Heart left ventricle (tissue), 16 donors: ENCODE measurements around the gene PSKH1. TPM values are rescaled to one million over a fixed set of nuclear protein-coding genes. Genes with fewer than 3 reads are reported as not detected.

ENCODE experiments used
- ATAC-seq, 4 donors: fragments of 200-7000 bp; cut with Tn5 transposase; one replicate each; pipeline ENCODE4 v1.9.1; 2020 to 2022; ENCODE audit warnings: moderate library complexity in 4 of 4, mild to moderate bottlenecking in 3 of 4, moderate number of reproducible peaks in 1 of 4
- DNase-seq, 5 donors: peaks; one replicate each; pipeline ENCODE4 v3.0.0-alpha.2; 2020
- H3K27ac ChIP-seq, 12 donors: fragments of 200-600 bp; sonication (generic) in 4 of 12; one replicate each; pipeline versions ENCODE4 v1.5.0 to v1.8.0; 2016 to 2022; ENCODE audit warnings: mild to moderate bottlenecking in 2 of 12
- H3K27me3 ChIP-seq, 9 donors: fragments of 200-600 bp; sonication (generic) in 2 of 9; one replicate each; pipeline versions ENCODE4 v1.5.1 to v1.8.0; 2016 to 2022; ENCODE audit warnings: mild to moderate bottlenecking in 3 of 9
- H3K36me3 ChIP-seq, 9 donors: fragments of 200-600 bp; sonication (generic) in 2 of 9; one replicate each; pipeline versions ENCODE4 v1.5.0 to v1.8.0; 2018 to 2022; ENCODE audit warnings: mild to moderate bottlenecking in 2 of 9
- H3K4me1 ChIP-seq, 12 donors: fragments of 200-600 bp; sonication (generic) in 4 of 12; one replicate each; pipeline versions ENCODE4 v1.5.0 to v1.8.0; 2016 to 2022; ENCODE audit warnings: mild to moderate bottlenecking in 3 of 12
- H3K4me3 ChIP-seq, 12 donors: fragments of 200-600 bp; sonication (generic) in 4 of 12; one replicate each; pipeline versions ENCODE4 v1.5.0 to v1.8.0; 2017 to 2022; ENCODE audit warnings: mild to moderate bottlenecking in 9 of 12, moderate library complexity in 4 of 12
- H3K9me3 ChIP-seq, 12 donors: fragments of 200-600 bp; sonication (generic) in 4 of 12; one replicate each; pipeline versions ENCODE4 v1.5.0 to v1.8.0; 2016 to 2022; ENCODE audit warnings: mild to moderate bottlenecking in 1 of 12
- CTCF ChIP-seq, 12 donors: fragments of 200-600 bp; sonication (generic) in 4 of 12; IDR thresholded peaks; one replicate each; pipeline versions ENCODE4 v1.5.0 to v1.8.0; 2018 to 2022; ENCODE audit warnings: antibody characterized with exemption in 12 of 12, mild to moderate bottlenecking in 5 of 12
- POLR2A ChIP-seq, 2 donors: fragments of 450-650 bp; IDR thresholded peaks; one replicate each; pipeline ENCODE4 v1.6.1; 2017; ENCODE audit warnings: antibody characterized with exemption in 2 of 2, mild to moderate bottlenecking in 2 of 2, moderate library complexity in 2 of 2
- WGBS, 4 donors: extraction: QIAGEN DNeasy Blood & Tissue Kit in 2 of 4; methylation state at CpG; one replicate each; pipeline versions ENCODE4 v1.1.5 to v1.1.7; 2013 to 2018; 5-methylcytosine and 5-hydroxymethylcytosine counted together
- intact Hi-C, 10 donors: fragments of 100-400 bp; cut with DNase I; formaldehyde crosslinking; loops; one replicate each; pipeline versions ENCODE4 v1.11.1 to v1.14.2; 2022
- polyA plus RNA-seq, 2 donors: library from polyadenylated mRNA; stranded (reverse); fragments of 200-250 nt; gene quantifications; one replicate each; pipeline ENCODE4 v1.2.3, GENCODE V29; 2013
- total RNA-seq, 9 donors: library from RNA; depleted of rRNA in 2 of 9; stranded (reverse); fragments of >200 nt in 2 of 9; fragmentation: NEBNext Ultra II Directional in 3 of 9; extraction: Animal tissue kit (Norgen Biotek cat#: 25700) in 3 of 9; gene quantifications; one replicate each; pipeline versions ENCODE4 v1.1.0 to v1.2.4, GENCODE V29; 2016 to 2023
- donor health status: ischemic (EF 13 %, LVEDD 7.1; RV severe dilation, severe dysfunction).
- donor health status: healthy with polysubstance abuse.
- donor health status: DM: no; HTN: yes; CAD: no.
- donor health status: DM: no; HTN: no; CAD: no.
- donor health status: ischemic (EF 25% LVEDD 6.9; RV normal size, moderate dysfunction).
- donor health status: ischemic (EF 25% LVEDD 5.7; RV mildly dilated, moderate dysfunction).
- donor health status: healthy.
- donor health status: DM: yes; HTN: yes; CAD: no.
- donor health status: ischemic (EF 35%, LVEDD 5.7; RV mildly dilated, moderate dysfunction).
- donor health status: nonischemic (EF 11% LVEDD 7.7; RV severe dilation, severe dysfunction).
- donor health status: DM: yes; HTN: yes; CAD: no.
- donor health status: PGD.
- donor health status: ischemic (EF 29% LVEDD 5.4; RV normal size, mild dysfunction).
- donor health status: nonischemic (EF 23%, LVEDD 6.1; RV moderate dilation, normal function).

PSKH1 gene
- total and polyA plus RNA-seq, 11 donors = 16.3 to 36.9 (median 21.6) TPM

- WGBS, 4 donors = 62 to 68% (median 67%) methylated on average over 12 to 13 of the region's 13 CpGs
- no peak for TF ChIP-seq POLR2A (IDR thresholded peaks at IDR 0.05)
- TF ChIP-seq CTCF (IDR thresholded peaks at IDR 0.05) = no peak
- ATAC-seq (peak in 2 of 4 donors; percentile 2 to 13), DNase-seq (peak in 4 of 5 donors; percentile 60 to 88 (median 71))
- H3K4me3 ChIP-seq = no peak overlapping the region
- peak overlapping the region in 11 of 12 donors; percentile 95 to 100 (median 99) for H3K27ac ChIP-seq
- H3K36me3 ChIP-seq = peaks cover 0 to 81% (median 68%) of the 10 kb centered on the region in 9 donors
- H3K4me1 ChIP-seq = peaks cover 52 to 89% (median 82%) of the 10 kb centered on the region in 12 donors
- no peaks in the 10 kb centered on the region for H3K9me3 ChIP-seq
- H3K27me3 ChIP-seq = no peaks in the 10 kb centered on the region
- intact Hi-C loops = loop anchor here in 1 of 10 donors (10.0 kb wide), 1 partner anchor 273 kb away; the partner anchor contains the start of gene ESRP2
Measured at GRCh38 chr16:67961551-67961957, 68.5 kb downstream of the PSKH1 start.

- no peak overlapping the region for H3K4me3 ChIP-seq
Measured at GRCh38 chr16:67962135-67962534, 69.1 kb downstream of the PSKH1 start.

GRCh38 chr16:67963292-67963661 is 70.2 kb downstream of the PSKH1 start:
- TF ChIP-seq POLR2A (IDR thresholded peaks at IDR 0.05) = no peak
- TF ChIP-seq CTCF (IDR thresholded peaks at IDR 0.05) = no peak
- peak overlapping the region in 2 of 12 donors; percentile 6 to 9 for H3K4me3 ChIP-seq
- 22 to 29% (median 28%) methylated on average over 2 of the region's 2 CpGs for WGBS, 4 donors
- H3K27ac ChIP-seq = peak overlapping the region in 11 of 12 donors; percentile 95 to 100 (median 99)
- H3K27me3 ChIP-seq = no peaks in the 10 kb centered on the region
- peak in 1 of 5 donors; percentile 54 for DNase-seq
- peak in 2 of 4 donors; percentile 3 to 12 for ATAC-seq
- H3K4me1 ChIP-seq = peaks cover 57 to 93% (median 90%) of the 10 kb centered on the region in 12 donors
- no peaks in the 10 kb centered on the region for H3K9me3 ChIP-seq
- intact Hi-C loops = loop anchor here in 1 of 10 donors (10.0 kb wide), 1 partner anchor 272 kb away; the partner anchor contains the start of gene ESRP2
- H3K36me3 ChIP-seq = peaks cover 0 to 67% (median 50%) of the 10 kb centered on the region in 9 donors

More at GRCh38 chr16:67962135-67962534, 69.1 kb downstream of the PSKH1 start:
- intact Hi-C loops = loop anchor here in 1 of 10 donors (10.0 kb wide), 1 partner anchor 273 kb away; the partner anchor contains the start of gene ESRP2
- WGBS, 4 donors = 91 to 95% (median 92%) methylated on average over 8 of the region's 8 CpGs
- ATAC-seq (no peak), DNase-seq (no peak)
- Histone ChIP-seq H3K27ac (peak overlapping the region in 11 of 12 donors; percentile 95 to 100 (median 99)), H3K4me1 (peaks cover 57 to 95% (median 88%) of the 10 kb centered on the region in 12 donors), H3K27me3 (no peaks in the 10 kb centered on the region), H3K9me3 (no peaks in the 10 kb centered on the region), H3K36me3 (peaks cover 0 to 75% (median 62%) of the 10 kb centered on the region in 9 donors)
- TF ChIP-seq POLR2A (IDR thresholded peaks at IDR 0.05) = no peak

- intact Hi-C loops = loop anchor here in 1 of 10 donors (10.0 kb wide), 1 partner anchor 271 kb away; the partner anchor contains the start of gene ESRP2
- peaks cover 0 to 62% (median 45%) of the 10 kb centered on the region in 9 donors for H3K36me3 ChIP-seq
- ATAC-seq = peak in 3 of 4 donors; percentile 0 to 3 (median 2)
Measured at GRCh38 chr16:67963662-67964321, 70.7 kb downstream of the PSKH1 start.

More at GRCh38 chr16:67963662-67964321, 70.7 kb downstream of the PSKH1 start:
- TF ChIP-seq CTCF (IDR thresholded peaks at IDR 0.05) (no peak), POLR2A (IDR thresholded peaks at IDR 0.05) (no peak)
- no peaks in the 10 kb centered on the region for H3K9me3 ChIP-seq
- H3K4me1 ChIP-seq = peaks cover 53 to 89% (median 85%) of the 10 kb centered on the region in 12 donors
- peak overlapping the region in 6 of 12 donors; percentile 5 to 20 (median 8) for H3K4me3 ChIP-seq
- H3K27ac ChIP-seq = peak overlapping the region; percentile 14 to 100 (median 98)
- no peaks in the 10 kb centered on the region for H3K27me3 ChIP-seq
- DNase-seq = peak in 4 of 5 donors; percentile 48 to 77 (median 60)
- whole genome bisulfite sequencing, 4 donors = 33 to 49% (median 44%) methylated on average over 25 to 32 of the region's 32 CpGs
